Liver (tissue), 3 donors: Measurements from ENCODE around the gene PDLIM4.

Experiments used
- EGR1 ChIP-seq, 2 donors: IDR thresholded peaks; 2 replicates each; pipeline ENCODE4 v1.6.1; 2016 to 2018; ENCODE audit warnings: antibody characterized with exemption in 2 of 2, low read depth in 2 of 2
- FOXA1 ChIP-seq: IDR thresholded peaks from 2 replicates; pipeline ENCODE4 v1.6.1; 2016; ENCODE audit warnings: antibody characterized with exemption
- GABPA ChIP-seq, 2 donors: IDR thresholded peaks in 1 of 2; conservative IDR thresholded peaks in 1 of 2; 2 replicates each; pipeline ENCODE4 v1.6.1; 2016; ENCODE audit warnings: antibody characterized with exemption in 2 of 2, mild to moderate bottlenecking in 1 of 2, moderate library complexity in 1 of 2
- HNF4A ChIP-seq, 2 donors: conservative IDR thresholded peaks; 2 replicates each; pipeline ENCODE4 v1.6.1; 2016; ENCODE audit warnings: antibody characterized with exemption in 2 of 2, mild to moderate bottlenecking in 2 of 2
- JUND ChIP-seq, 2 donors: IDR thresholded peaks; 2 replicates each; pipeline ENCODE4 v1.6.1; 2016; ENCODE audit warnings: antibody characterized with exemption in 2 of 2
- RAD21 ChIP-seq, 2 donors: IDR thresholded peaks; 2 replicates each; pipeline ENCODE4 v1.6.1; 2016; ENCODE audit warnings: antibody characterized with exemption in 2 of 2, mild to moderate bottlenecking in 2 of 2
- SP1 ChIP-seq: IDR thresholded peaks from 2 replicates; pipeline ENCODE4 v1.6.1; 2018; ENCODE audit warnings: antibody characterized with exemption, mild to moderate bottlenecking
- TAF1 ChIP-seq: conservative IDR thresholded peaks from 2 replicates; pipeline ENCODE4 v1.6.1; 2016; ENCODE audit warnings: antibody characterized with exemption, mild to moderate bottlenecking
- YY1 ChIP-seq: IDR thresholded peaks from 2 replicates; pipeline ENCODE4 v1.6.1; 2016; ENCODE audit warnings: antibody characterized with exemption, mild to moderate bottlenecking
- TF ChIP-seq, protein P1 (sequence below): fragments of 150-350 bp; IDR thresholded peaks from 2 replicates; pipeline ENCODE4 v1.5.1; 2017; ENCODE audit warnings: improper control_type of control experiment, low read depth, low read length; ENCODE audit not compliant: missing input control
- TF ChIP-seq, protein P2 (sequence below): IDR thresholded peaks from 2 replicates; pipeline ENCODE4 v1.6.1; 2016; ENCODE audit warnings: antibody characterized with exemption
- TF ChIP-seq, protein P3 (sequence below): IDR thresholded peaks from 2 replicates; pipeline ENCODE4 v1.6.1; 2016; ENCODE audit warnings: antibody characterized with exemption, mild to moderate bottlenecking
- TF ChIP-seq, protein P4 (sequence below): IDR thresholded peaks from 2 replicates; pipeline ENCODE4 v1.6.1; 2016; ENCODE audit warnings: antibody characterized with exemption
- TF ChIP-seq, protein P5 (sequence below): IDR thresholded peaks from 2 replicates; pipeline ENCODE4 v1.6.1; 2016; ENCODE audit warnings: antibody characterized with exemption
- donor health status: healthy.
- donor health status: healthy.

DNA sequence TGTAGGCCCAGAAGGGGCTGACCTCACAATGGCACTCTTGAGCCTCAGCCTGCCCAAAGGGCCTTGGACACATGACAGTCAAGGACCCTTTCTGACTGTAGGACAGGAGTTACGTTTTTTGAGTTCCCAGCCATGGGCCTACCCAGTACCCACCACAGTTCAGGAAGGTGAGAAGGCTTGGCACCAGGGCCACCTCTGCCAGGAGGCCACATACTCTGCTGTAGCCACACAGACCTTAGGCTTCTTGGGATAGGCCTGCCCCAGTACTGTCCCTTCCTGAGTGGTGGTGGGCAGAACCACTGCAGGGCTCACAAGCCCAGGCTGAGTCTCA lies 12.8 kb downstream of the PDLIM4 start:
- TF ChIP-seq JUND (IDR thresholded peaks at IDR 0.05) (no peak), EGR1 (IDR thresholded peaks at IDR 0.05; ENCODE audit: low read depth in 2 of 2) (no peak), TAF1 (no peak), RAD21 (IDR thresholded peaks at IDR 0.05) (no peak), YY1 (no peak), SP1 (no peak), HNF4A (conservative IDR thresholded peaks at IDR 0.05) (no peak), FOXA1 (no peak), GABPA (IDR thresholded peaks at IDR 0.05 in 1 of 2, conservative IDR thresholded peaks at IDR 0.05 in 1 of 2) (no peak)
- TF ChIP-seq, protein P1, sequence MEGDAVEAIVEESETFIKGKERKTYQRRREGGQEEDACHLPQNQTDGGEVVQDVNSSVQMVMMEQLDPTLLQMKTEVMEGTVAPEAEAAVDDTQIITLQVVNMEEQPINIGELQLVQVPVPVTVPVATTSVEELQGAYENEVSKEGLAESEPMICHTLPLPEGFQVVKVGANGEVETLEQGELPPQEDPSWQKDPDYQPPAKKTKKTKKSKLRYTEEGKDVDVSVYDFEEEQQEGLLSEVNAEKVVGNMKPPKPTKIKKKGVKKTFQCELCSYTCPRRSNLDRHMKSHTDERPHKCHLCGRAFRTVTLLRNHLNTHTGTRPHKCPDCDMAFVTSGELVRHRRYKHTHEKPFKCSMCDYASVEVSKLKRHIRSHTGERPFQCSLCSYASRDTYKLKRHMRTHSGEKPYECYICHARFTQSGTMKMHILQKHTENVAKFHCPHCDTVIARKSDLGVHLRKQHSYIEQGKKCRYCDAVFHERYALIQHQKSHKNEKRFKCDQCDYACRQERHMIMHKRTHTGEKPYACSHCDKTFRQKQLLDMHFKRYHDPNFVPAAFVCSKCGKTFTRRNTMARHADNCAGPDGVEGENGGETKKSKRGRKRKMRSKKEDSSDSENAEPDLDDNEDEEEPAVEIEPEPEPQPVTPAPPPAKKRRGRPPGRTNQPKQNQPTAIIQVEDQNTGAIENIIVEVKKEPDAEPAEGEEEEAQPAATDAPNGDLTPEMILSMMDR = no peak
- TF ChIP-seq, protein P2, sequence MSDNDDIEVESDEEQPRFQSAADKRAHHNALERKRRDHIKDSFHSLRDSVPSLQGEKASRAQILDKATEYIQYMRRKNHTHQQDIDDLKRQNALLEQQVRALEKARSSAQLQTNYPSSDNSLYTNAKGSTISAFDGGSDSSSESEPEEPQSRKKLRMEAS = no peak
- TF ChIP-seq, protein P3, sequence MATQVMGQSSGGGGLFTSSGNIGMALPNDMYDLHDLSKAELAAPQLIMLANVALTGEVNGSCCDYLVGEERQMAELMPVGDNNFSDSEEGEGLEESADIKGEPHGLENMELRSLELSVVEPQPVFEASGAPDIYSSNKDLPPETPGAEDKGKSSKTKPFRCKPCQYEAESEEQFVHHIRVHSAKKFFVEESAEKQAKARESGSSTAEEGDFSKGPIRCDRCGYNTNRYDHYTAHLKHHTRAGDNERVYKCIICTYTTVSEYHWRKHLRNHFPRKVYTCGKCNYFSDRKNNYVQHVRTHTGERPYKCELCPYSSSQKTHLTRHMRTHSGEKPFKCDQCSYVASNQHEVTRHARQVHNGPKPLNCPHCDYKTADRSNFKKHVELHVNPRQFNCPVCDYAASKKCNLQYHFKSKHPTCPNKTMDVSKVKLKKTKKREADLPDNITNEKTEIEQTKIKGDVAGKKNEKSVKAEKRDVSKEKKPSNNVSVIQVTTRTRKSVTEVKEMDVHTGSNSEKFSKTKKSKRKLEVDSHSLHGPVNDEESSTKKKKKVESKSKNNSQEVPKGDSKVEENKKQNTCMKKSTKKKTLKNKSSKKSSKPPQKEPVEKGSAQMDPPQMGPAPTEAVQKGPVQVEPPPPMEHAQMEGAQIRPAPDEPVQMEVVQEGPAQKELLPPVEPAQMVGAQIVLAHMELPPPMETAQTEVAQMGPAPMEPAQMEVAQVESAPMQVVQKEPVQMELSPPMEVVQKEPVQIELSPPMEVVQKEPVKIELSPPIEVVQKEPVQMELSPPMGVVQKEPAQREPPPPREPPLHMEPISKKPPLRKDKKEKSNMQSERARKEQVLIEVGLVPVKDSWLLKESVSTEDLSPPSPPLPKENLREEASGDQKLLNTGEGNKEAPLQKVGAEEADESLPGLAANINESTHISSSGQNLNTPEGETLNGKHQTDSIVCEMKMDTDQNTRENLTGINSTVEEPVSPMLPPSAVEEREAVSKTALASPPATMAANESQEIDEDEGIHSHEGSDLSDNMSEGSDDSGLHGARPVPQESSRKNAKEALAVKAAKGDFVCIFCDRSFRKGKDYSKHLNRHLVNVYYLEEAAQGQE = no peak
- TF ChIP-seq, protein P4, sequence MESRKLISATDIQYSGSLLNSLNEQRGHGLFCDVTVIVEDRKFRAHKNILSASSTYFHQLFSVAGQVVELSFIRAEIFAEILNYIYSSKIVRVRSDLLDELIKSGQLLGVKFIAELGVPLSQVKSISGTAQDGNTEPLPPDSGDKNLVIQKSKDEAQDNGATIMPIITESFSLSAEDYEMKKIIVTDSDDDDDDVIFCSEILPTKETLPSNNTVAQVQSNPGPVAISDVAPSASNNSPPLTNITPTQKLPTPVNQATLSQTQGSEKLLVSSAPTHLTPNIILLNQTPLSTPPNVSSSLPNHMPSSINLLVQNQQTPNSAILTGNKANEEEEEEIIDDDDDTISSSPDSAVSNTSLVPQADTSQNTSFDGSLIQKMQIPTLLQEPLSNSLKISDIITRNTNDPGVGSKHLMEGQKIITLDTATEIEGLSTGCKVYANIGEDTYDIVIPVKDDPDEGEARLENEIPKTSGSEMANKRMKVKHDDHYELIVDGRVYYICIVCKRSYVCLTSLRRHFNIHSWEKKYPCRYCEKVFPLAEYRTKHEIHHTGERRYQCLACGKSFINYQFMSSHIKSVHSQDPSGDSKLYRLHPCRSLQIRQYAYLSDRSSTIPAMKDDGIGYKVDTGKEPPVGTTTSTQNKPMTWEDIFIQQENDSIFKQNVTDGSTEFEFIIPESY = no peak
- TF ChIP-seq, protein P5, sequence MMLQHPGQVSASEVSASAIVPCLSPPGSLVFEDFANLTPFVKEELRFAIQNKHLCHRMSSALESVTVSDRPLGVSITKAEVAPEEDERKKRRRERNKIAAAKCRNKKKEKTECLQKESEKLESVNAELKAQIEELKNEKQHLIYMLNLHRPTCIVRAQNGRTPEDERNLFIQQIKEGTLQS = no peak
